KBM-7 (cell line): Measurements from ENCODE around the gene NCLN.
A peak's percentile ranks its signal among the peaks of the same experiment; 100 is the strongest.
"Not testable (repeated sequence)": the region's sequence is repeated elsewhere in the genome, so short reads cannot be mapped to it uniquely, and the experiment has no call there.

ENCODE experiments used
- DNase-seq: peaks from one replicate; pipeline ENCODE4 v3.0.0-alpha.2; 2015
- in situ Hi-C: fragments of 300-500 bp; cut with MboI; formaldehyde crosslinking; loops from 2 replicates; pipeline ENCODE4 v1.14.3; 2020; ENCODE audit warnings: low sequenced_read_pairs, low pct_unique_long_range_greater_than_20kb, mixed read lengths

NCLN gene

GRCh38 chr19:3210347-3211017 lies 24.8 kb downstream of the NCLN start:
- in situ Hi-C loops: no loop called here
- peak; percentile 59 for DNase-seq

GRCh38 chr19:3211191-3211590 lies 25.5 kb downstream of the NCLN start:
- DNase-seq: no peak
- in situ Hi-C loops: no loop called here

- in situ Hi-C loops: no loop called here
- DNase-seq: no peak
Measured at GRCh38 chr19:3213159-3213558, 27.4 kb downstream of the NCLN start.

- DNase-seq: no peak
- in situ Hi-C loops: no loop called here
Measured at GRCh38 chr19:3216874-3217273, 31.1 kb downstream of the NCLN start.

GRCh38 chr19:3220576-3220975 lies 34.8 kb downstream of the NCLN start:
- DNase-seq: no peak
- in situ Hi-C loops: no loop called here

GRCh38 chr19:3221576-3221975 lies 35.8 kb downstream of the NCLN start:
- DNase-seq, in situ Hi-C loops: not testable (repeated sequence)

GRCh38 chr19:3222709-3223108 lies 37.0 kb downstream of the NCLN start:
- DNase-seq: no peak
- in situ Hi-C loops: no loop called here

GRCh38 chr19:3224346-3225168 lies 38.8 kb downstream of the NCLN start, which contains the start of gene CELF5:
Gene CELF5 (plus strand): TSS chr19:3224661. CDS start chr19:3224740, 79 bp downstream.
- DNase-seq: no peak

GRCh38 chr19:3225169-3225485 lies 39.4 kb downstream of the NCLN start:
- no peak for DNase-seq
- in situ Hi-C loops: no loop called here

More at GRCh38 chr19:3224346-3225168, 38.8 kb downstream of the NCLN start, which contains the start of gene CELF5:
- in situ Hi-C loops: no loop called here

- in situ Hi-C loops: no loop called here
- no peak for DNase-seq
Measured at GRCh38 chr19:3225677-3226093, 40.0 kb downstream of the NCLN start.

GRCh38 chr19:3227054-3227626 lies 41.4 kb downstream of the NCLN start:
- no peak for DNase-seq
- in situ Hi-C loops: no loop called here

- no peak for DNase-seq
- in situ Hi-C loops: no loop called here
Measured at GRCh38 chr19:3229346-3229743, 43.6 kb downstream of the NCLN start.

- in situ Hi-C loops: no loop called here
- no peak for DNase-seq
Measured at GRCh38 chr19:3229888-3230496, 44.3 kb downstream of the NCLN start.

- in situ Hi-C loops: no loop called here
- DNase-seq: no peak
Measured at GRCh38 chr19:3231288-3231687, 45.6 kb downstream of the NCLN start.

GRCh38 chr19:3233116-3233515 lies 47.4 kb downstream of the NCLN start:
- no peak for DNase-seq

GRCh38 chr19:3233831-3234230 lies 48.1 kb downstream of the NCLN start:
- in situ Hi-C loops: no loop called here
- no peak for DNase-seq

More at GRCh38 chr19:3233116-3233515, 47.4 kb downstream of the NCLN start:
- in situ Hi-C loops: no loop called here

- no peak for DNase-seq
- in situ Hi-C loops: no loop called here
Measured at GRCh38 chr19:3234800-3235199, 49.1 kb downstream of the NCLN start.

- in situ Hi-C loops, DNase-seq: not testable (repeated sequence)
Measured at GRCh38 chr19:3235604-3236003, 49.9 kb downstream of the NCLN start.

GRCh38 chr19:3236272-3236671 lies 50.5 kb downstream of the NCLN start:
- no peak for DNase-seq
- in situ Hi-C loops: no loop called here

GRCh38 chr19:3238066-3238561 lies 52.4 kb downstream of the NCLN start:
- in situ Hi-C loops: no loop called here

More at GRCh38 chr19:3238066-3238561, 52.4 kb downstream of the NCLN start:
- DNase-seq: no peak
